GM19023 (cell line): Measurements from ENCODE around the gene GLTP.
A peak's percentile ranks its signal among the peaks of the same experiment; 100 is the strongest.
"Not testable (repeated sequence)": the region's sequence is repeated elsewhere in the genome, so short reads cannot be mapped to it uniquely, and the experiment has no call there.

Experiments used
- ATAC-seq: cut with Tn5 transposase; IDR thresholded peaks from one replicate; pipeline ENCODE4 v1.9.1; 2021; ENCODE audit warnings: mild to moderate bottlenecking, moderate library complexity; ENCODE audit not compliant: unreplicated experiment

GLTP gene

GRCh38 chr12:109905301-109905700 lies 25.0 kb upstream of the GLTP start:
- ATAC-seq, result no peak

- no peak for ATAC-seq
Measured at GRCh38 chr12:109902891-109903418, 22.6 kb upstream of the GLTP start.

- no peak for ATAC-seq
Measured at GRCh38 chr12:109900752-109901580, 20.6 kb upstream of the GLTP start.

- peak; percentile 70 for ATAC-seq
Measured at GRCh38 chr12:109899783-109900751, 19.7 kb upstream of the GLTP start, which contains the start of gene TCHP. TCHP (plus strand) TSS chr12:109900274; CDS start chr12:109903027, 2,753 bp downstream.

GRCh38 chr12:109899345-109899744 lies 19.0 kb upstream of the GLTP start:
- not testable (repeated sequence) for ATAC-seq

- no peak for ATAC-seq
Measured at GRCh38 chr12:109897029-109897428, 16.7 kb upstream of the GLTP start.

- no peak for ATAC-seq
Measured at GRCh38 chr12:109896188-109896587, 15.8 kb upstream of the GLTP start.

GRCh38 chr12:109894939-109895338 lies 14.6 kb upstream of the GLTP start:
- no peak for ATAC-seq

GRCh38 chr12:109893261-109893995 lies 13.1 kb upstream of the GLTP start:
- ATAC-seq, result no peak

- peak; percentile 53 for ATAC-seq
Measured at GRCh38 chr12:109892748-109893147, 12.4 kb upstream of the GLTP start.

GRCh38 chr12:109892165-109892715 lies 11.9 kb upstream of the GLTP start:
- no peak for ATAC-seq

- not testable (repeated sequence) for ATAC-seq
Measured at GRCh38 chr12:109891731-109892130, 11.4 kb upstream of the GLTP start.

- no peak for ATAC-seq
Measured at GRCh38 chr12:109890620-109891170, 10.4 kb upstream of the GLTP start.

- ATAC-seq, result no peak
Measured at GRCh38 chr12:109888179-109889020, 8.1 kb upstream of the GLTP start.

- no peak for ATAC-seq
Measured at GRCh38 chr12:109885616-109886015, 5.3 kb upstream of the GLTP start.

- ATAC-seq, result no peak
Measured at GRCh38 chr12:109883461-109883860, 3.1 kb upstream of the GLTP start.

GRCh38 chr12:109881752-109882151 lies 1.4 kb upstream of the GLTP start:
- ATAC-seq, result no peak

- ATAC-seq, result no peak
Measured at GRCh38 chr12:109880938-109881337, 597 bp upstream of the GLTP start.
